Hepatic stellate cell (primary cell): Measurements from ENCODE around the gene WWOX.

ENCODE experiments used
- DNase-seq: peaks from one replicate; pipeline ENCODE4 v3.0.0; 2011; ENCODE audit warnings: low spot score

Gene WWOX

GRCh38 chr16:79069633-79070032 is 970.2 kb downstream of the WWOX start:
- no peak for DNase-seq

- no peak for DNase-seq
These were observed 972.0 kb downstream of the WWOX start for GRCh38 chr16:79071424-79071823.

- DNase-seq = no peak
These were observed 973.1 kb downstream of the WWOX start for GRCh38 chr16:79072517-79072916.

- DNase-seq = no peak
These were observed 974.1 kb downstream of the WWOX start for GRCh38 chr16:79073566-79073965.

GRCh38 chr16:79074541-79074940 is 975.1 kb downstream of the WWOX start:
- no peak for DNase-seq

GRCh38 chr16:79074951-79075350 is 975.5 kb downstream of the WWOX start:
- no peak for DNase-seq

- no peak for DNase-seq
These were observed 976.8 kb downstream of the WWOX start for GRCh38 chr16:79076047-79076767.

GRCh38 chr16:79077346-79077745 is 977.9 kb downstream of the WWOX start:
- DNase-seq = no peak

- DNase-seq = no peak
These were observed 980.4 kb downstream of the WWOX start for GRCh38 chr16:79079656-79080420.

GRCh38 chr16:79081297-79082066 is 982.0 kb downstream of the WWOX start:
- DNase-seq = no peak

- no peak for DNase-seq
These were observed 983.5 kb downstream of the WWOX start for GRCh38 chr16:79082970-79083369.

- no peak for DNase-seq
These were observed 984.2 kb downstream of the WWOX start for GRCh38 chr16:79083508-79084299.

- no peak for DNase-seq
These were observed 989.5 kb downstream of the WWOX start for GRCh38 chr16:79088971-79089370.

GRCh38 chr16:79089735-79090284 is 990.4 kb downstream of the WWOX start:
- no peak for DNase-seq

GRCh38 chr16:79090966-79091365 is 991.5 kb downstream of the WWOX start:
- DNase-seq = no peak

GRCh38 chr16:79092846-79093245 is 993.4 kb downstream of the WWOX start:
- no peak for DNase-seq

- DNase-seq = no peak
These were observed 994.1 kb downstream of the WWOX start for GRCh38 chr16:79093554-79093967.

GRCh38 chr16:79096246-79096645 is 996.8 kb downstream of the WWOX start:
- DNase-seq = no peak

- no peak for DNase-seq
These were observed 997.7 kb downstream of the WWOX start for GRCh38 chr16:79097166-79097565.

GRCh38 chr16:79097771-79098170 is 998.3 kb downstream of the WWOX start:
- DNase-seq = no peak

GRCh38 chr16:79098907-79099306 is 999.5 kb downstream of the WWOX start:
- no peak for DNase-seq

GRCh38 chr16:79099716-79100115 is 1000.3 kb downstream of the WWOX start:
- no peak for DNase-seq
